Measurements from ENCODE around the gene NOTO.
"Not testable (repeated sequence)": the region's sequence is repeated elsewhere in the genome, so short reads cannot be mapped to it uniquely, and the experiment has no call there.

The NOTO gene

GRCh38 chr2:73202156-73203054 lies at the start of gene NOTO:
NOTO (plus strand) TSS chr2:73202574; CDS start chr2:73202667, 93 bp downstream.
- no peak for DNase-seq (ENCODE audit: low spot score)

GRCh38 chr2:73156539-73157124 lies 45.7 kb upstream of the NOTO start:
- peak; percentile 81 for DNase-seq (ENCODE audit: low spot score)

GRCh38 chr2:73162856-73163391 lies 39.5 kb upstream of the NOTO start:
- no peak for DNase-seq (ENCODE audit: low spot score)

GRCh38 chr2:73163483-73164367 lies 38.6 kb upstream of the NOTO start:
- DNase-seq (ENCODE audit: low spot score) = peak; percentile 84

GRCh38 chr2:73165978-73166377 lies 36.4 kb upstream of the NOTO start:
- not testable (repeated sequence) for DNase-seq (ENCODE audit: low spot score)

GRCh38 chr2:73166813-73167212 lies 35.6 kb upstream of the NOTO start:
- DNase-seq (ENCODE audit: low spot score) = not testable (repeated sequence)

GRCh38 chr2:73168348-73168747 lies 34.0 kb upstream of the NOTO start:
- DNase-seq (ENCODE audit: low spot score) = not testable (repeated sequence)

GRCh38 chr2:73170341-73170740 lies 32.0 kb upstream of the NOTO start:
- DNase-seq (ENCODE audit: low spot score) = not testable (repeated sequence)

GRCh38 chr2:73172963-73173362 lies 29.4 kb upstream of the NOTO start:
- no peak for DNase-seq (ENCODE audit: low spot score)

- DNase-seq (ENCODE audit: low spot score) = no peak
Observed at GRCh38 chr2:73173781-73174180, 28.6 kb upstream of the NOTO start.

GRCh38 chr2:73174244-73174643 lies 28.1 kb upstream of the NOTO start:
- DNase-seq (ENCODE audit: low spot score) = no peak

GRCh38 chr2:73174941-73175662 lies 27.3 kb upstream of the NOTO start:
- DNase-seq (ENCODE audit: low spot score) = no peak

- DNase-seq (ENCODE audit: low spot score) = peak; percentile 82
Observed at GRCh38 chr2:73175663-73176204, 26.6 kb upstream of the NOTO start.

- peak; percentile 43 for DNase-seq (ENCODE audit: low spot score)
Observed at GRCh38 chr2:73176205-73176880, 26.0 kb upstream of the NOTO start.

GRCh38 chr2:73176881-73177644 lies 25.3 kb upstream of the NOTO start:
- peak; percentile 96 for DNase-seq (ENCODE audit: low spot score)

- no peak for DNase-seq (ENCODE audit: low spot score)
Observed at GRCh38 chr2:73177645-73178255, 24.6 kb upstream of the NOTO start.

- no peak for DNase-seq (ENCODE audit: low spot score)
Observed at GRCh38 chr2:73185965-73186364, 16.4 kb upstream of the NOTO start.

- no peak for DNase-seq (ENCODE audit: low spot score)
Observed at GRCh38 chr2:73187549-73187948, 14.8 kb upstream of the NOTO start.

GRCh38 chr2:73197579-73197978 lies 4.8 kb upstream of the NOTO start:
- no peak for DNase-seq (ENCODE audit: low spot score)

All from AG08396 (cell line).